ENCODE data around the gene AGFG1. TPM values are rescaled to one million over a fixed set of nuclear protein-coding genes. Genes with fewer than 3 reads are reported as not detected.

Gene AGFG1, protein sequence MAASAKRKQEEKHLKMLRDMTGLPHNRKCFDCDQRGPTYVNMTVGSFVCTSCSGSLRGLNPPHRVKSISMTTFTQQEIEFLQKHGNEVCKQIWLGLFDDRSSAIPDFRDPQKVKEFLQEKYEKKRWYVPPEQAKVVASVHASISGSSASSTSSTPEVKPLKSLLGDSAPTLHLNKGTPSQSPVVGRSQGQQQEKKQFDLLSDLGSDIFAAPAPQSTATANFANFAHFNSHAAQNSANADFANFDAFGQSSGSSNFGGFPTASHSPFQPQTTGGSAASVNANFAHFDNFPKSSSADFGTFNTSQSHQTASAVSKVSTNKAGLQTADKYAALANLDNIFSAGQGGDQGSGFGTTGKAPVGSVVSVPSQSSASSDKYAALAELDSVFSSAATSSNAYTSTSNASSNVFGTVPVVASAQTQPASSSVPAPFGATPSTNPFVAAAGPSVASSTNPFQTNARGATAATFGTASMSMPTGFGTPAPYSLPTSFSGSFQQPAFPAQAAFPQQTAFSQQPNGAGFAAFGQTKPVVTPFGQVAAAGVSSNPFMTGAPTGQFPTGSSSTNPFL
- total RNA-seq, result 74.0 and 76.4 TPM in 2 replicates

DNA sequence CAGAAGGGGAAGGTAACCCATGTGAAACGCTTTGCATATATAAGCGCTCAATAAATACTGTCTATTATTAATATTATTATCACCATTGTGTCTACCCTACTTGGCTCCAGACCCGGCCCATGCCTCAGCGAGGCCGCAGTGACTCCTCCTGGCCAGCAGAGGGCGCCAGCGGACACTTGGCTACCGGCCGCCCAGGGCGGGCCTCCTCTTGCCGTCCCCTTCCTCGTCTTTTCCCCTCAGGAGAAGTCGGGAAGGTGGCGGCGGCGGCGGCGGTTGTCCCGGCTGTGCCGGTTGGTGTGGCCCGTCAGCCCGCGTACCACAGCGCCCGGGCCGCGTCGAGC, at the start of gene AGFG1:
Gene AGFG1 (plus strand): TSS at position 233 of the 341 bp plus-strand sequence. CDS start 266 bp downstream, outside the sequence.
- intact Hi-C loops (cut with micrococcal nuclease), result loop anchor here (1.0 to 5.0 kb wide), 8 partner anchors 61 to 1050 kb away; partner anchors contain the start of genes MFF and RHBDD1

DNA sequence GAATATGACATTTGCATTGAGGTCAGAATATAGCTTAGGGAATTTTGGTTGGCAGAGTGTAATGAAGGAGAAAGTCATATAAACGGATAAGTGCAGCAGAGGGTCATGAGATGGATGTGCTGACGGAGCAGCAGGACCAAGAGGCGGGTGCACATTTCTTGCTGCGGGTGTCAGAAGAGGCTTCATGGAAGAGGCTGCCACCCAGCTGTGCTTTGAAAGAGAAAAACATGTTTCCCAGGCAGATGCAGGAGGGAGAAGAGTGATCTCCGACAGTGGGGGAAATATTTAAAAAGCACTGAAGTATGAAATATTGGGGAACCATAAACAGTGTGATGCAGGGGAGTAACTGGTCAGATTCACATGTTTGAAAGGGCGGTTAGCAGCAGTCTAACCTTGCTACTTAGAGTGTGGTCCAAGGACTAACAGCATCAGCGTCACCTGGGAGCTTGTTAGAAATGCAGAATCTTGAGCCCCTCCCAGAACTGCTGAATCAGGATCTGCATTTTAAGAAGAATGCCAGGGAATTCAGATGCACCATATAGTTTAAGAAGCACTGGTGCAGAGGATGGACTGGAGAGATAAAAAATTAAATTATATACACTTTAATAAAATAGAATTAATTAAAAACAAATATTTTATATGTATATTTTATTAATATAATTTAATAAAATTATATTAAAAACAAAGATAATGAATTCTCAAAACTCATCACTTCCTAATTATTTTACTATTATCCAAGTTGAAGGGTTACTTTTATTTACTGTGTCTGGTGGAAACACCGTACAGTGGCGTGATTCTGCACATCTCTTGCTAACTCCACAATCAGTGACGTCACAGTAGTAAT, 48.1 kb upstream of the AGFG1 start:
- intact Hi-C loops (cut with micrococcal nuclease), result no loop called here

DNA sequence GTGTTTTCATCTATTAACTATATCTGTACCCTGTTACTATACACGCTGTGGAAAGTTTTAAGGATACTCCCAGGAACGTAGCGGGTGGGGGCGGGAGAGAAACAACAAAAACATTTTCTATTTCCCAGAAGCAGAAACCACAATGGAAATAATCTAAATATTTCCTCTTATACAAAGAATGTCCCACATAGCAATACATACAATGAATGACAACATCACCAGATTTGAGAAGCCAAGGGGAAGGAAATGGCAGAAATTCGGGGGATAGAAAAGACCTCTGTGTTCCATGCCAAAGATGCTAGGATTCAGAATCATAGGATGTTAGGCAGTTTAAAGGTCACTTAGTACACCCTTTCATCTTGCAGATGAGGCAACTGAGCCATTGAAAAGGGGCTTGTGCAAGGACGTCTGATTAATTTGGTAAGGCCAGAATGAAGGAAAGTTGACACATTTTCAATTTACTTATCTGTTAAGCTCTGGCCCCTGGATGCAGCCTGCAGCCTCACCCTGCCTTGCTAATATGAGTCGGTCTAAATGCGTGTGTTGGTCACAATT, 43.1 kb upstream of the AGFG1 start:
- intact Hi-C loops (cut with micrococcal nuclease), result no loop called here

DNA sequence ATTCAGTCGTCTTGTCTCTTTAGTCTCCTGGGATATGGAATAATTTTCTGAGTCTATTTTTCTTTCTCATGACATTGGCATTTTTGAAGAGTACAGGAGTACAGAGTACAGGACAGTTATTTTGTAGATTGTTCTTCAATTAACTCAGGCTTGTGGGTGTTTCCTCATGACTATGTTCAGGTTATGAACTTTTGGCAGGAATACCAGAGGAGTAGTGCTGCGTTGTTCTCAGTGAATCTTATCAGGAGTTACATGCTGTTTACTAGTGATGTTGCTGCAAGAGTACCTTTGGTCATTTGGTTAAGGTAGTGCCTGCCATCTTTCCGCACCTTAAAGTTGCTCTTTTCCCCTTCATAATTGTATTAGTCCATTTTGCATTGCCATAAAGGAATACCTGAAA, 41.3 kb upstream of the AGFG1 start:
- intact Hi-C loops (cut with micrococcal nuclease), result no loop called here

DNA sequence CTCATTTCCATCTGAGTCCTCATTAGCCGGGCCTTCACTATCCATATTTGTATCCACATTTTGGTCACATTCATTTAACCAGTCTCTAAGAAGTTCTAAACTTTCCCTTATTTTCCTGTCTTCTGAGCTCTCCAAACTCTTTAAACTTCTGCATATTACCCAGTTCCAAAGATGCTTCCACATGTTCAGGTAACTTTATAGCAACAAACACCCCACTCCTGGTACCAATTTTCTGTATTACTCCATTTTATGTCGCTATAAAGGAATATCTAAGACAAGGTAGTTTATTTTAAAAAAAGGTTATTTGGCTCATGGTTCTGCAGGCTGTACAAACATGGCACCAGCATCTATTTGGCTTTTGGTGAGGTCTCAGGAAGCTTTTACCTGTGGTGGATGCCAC, 38.8 kb upstream of the AGFG1 start:
- intact Hi-C loops (cut with micrococcal nuclease), result no loop called here

DNA sequence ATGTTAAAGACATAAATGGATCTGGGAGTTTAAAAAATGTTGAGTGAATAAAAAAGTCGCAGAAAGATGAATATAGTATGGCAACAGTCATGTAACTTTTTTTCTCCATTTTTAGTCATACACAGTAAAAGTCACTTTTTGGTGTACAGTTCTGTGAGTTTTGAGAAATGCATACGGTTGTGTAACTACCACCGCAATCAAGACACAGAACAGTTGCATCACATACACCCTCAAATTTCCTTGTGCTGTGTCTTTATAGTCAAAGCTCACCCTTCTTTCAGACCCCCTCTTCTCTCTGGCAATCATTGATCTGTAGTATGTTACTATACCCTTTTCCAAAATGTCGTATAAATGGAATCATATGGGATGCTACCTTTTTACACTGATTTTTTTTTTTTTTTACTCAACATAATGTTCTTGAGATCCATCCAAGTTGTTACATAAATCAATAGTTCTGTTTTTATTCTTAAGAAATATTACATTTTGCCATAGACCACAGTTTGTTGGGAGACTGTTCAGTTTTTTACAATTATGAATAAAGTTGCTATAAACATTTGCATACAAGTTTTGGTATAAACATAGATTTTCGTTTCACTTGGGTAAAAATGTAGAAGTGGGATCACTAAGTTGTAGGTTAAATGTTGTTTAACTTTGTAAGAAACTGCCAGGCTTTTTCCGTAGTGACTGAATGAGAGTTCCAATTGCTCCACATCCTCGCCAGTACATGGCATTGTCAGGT, 35.4 kb upstream of the AGFG1 start:
- intact Hi-C loops (cut with micrococcal nuclease), result no loop called here

DNA sequence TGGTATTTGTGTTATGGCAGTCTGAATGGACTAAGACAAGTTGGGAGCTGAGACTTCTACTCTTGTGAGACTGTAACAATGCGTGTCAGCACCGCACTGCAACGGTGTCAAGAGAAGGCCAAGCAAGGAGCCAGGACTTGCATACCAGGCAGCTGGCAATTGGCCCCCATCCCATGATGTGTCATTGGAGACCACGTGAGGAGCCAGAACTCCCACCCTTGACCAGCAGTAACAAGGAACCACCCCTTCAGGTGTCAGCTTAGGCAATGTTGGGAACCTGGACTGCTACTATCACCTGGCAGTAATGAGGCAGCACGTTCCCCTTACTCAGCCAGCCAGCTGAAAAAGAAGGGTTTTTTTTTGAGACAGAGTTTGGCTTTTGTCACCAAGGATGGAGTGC, 32.7 kb upstream of the AGFG1 start:
- intact Hi-C loops (cut with micrococcal nuclease), result no loop called here

DNA sequence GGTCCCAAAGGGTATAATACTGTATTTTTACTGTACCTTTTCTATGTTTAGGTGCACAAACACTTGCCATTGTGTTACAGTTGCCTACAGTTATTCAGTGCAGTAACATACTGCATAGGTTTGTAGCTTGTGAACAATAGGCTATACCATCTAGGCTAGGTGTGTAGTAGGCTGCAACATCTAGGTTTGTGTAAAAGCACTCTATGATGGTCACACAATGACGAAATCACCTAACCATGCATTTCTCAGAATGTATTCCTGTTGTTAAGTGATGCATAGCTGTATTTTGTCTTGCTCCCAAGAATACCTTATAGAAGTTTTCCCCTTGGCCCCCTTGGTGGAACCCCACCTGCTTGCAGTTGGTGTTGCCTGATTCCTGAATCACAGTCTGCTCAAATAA, 29.3 kb upstream of the AGFG1 start:
- intact Hi-C loops (cut with micrococcal nuclease), result no loop called here

DNA sequence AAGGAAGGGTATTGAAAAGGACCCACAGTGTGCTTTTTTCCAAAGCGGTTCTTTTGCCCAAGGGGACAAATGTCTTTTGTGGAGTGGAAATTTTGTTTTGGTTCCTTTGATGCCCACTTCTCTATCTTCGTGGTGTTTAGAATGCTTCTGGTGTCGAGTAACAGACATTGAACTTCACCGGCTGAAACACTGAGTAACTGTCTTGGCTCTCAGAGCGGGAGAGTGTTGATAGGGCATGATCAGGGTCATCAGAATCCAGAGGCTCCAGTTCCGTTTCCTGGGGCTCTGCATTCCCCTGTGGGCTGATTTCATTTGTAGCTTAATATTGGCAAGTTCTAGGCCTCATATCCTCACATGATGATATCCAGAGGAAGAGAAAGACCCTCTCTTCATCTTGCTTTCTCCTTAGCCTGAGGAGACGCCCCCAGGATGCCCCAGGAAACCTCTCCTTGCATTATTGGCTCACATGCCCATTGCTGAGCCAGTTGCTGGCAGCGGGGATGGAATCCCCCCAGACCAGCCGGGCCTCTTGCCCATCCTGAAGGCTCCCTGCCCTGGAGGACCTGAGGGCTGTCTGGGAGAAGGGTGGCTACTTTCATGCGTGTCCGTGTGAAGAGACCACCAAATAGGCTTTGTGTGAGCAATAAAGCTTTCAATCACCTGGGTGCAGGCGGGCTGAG, 27.9 kb upstream of the AGFG1 start:
- intact Hi-C loops (cut with micrococcal nuclease), result no loop called here

DNA sequence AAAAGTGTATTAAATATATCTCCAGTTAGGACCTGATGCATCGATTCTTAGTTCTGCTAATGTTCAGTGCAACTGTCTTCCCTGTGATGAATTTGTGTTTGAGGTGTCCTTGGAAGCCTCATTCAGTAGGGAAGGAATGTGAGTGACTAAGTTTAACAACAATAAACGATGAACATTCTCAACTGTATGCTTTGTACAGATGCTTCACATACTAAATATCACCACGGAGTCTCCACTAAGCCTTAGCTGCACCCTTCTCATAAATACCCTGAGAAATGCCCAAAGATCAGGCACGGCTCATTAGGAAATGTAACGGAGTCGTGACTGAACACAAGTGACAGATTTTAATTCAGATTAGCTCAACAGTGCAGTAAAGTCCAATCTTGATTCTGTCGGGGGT, 24.4 kb upstream of the AGFG1 start:
- intact Hi-C loops (cut with micrococcal nuclease), result no loop called here

DNA sequence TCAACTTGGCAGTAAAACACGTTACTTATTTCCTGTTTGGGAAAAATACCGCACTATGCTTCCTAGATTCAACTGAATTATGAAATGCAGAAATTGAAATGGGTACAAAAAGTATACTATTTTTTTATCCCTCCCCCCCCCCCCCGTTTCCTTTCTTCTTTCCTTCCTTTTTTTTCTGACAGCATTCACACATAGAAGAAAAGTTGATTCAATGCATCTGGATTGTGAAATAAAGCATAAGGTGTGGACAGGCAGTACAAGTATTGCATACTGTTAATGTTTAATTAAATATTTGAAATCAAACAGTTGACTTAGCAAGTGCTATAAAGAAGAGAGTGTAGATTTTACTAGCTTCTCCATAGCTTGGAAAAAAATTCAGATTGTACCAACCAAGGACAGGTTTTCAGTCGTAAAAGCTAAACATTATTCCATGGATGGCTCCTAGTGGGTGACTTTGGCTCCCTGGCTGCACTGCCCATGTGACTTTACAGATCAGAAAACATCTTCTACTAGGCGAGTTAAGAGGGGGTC, 21.6 kb upstream of the AGFG1 start:
- intact Hi-C loops (cut with micrococcal nuclease), result no loop called here

DNA sequence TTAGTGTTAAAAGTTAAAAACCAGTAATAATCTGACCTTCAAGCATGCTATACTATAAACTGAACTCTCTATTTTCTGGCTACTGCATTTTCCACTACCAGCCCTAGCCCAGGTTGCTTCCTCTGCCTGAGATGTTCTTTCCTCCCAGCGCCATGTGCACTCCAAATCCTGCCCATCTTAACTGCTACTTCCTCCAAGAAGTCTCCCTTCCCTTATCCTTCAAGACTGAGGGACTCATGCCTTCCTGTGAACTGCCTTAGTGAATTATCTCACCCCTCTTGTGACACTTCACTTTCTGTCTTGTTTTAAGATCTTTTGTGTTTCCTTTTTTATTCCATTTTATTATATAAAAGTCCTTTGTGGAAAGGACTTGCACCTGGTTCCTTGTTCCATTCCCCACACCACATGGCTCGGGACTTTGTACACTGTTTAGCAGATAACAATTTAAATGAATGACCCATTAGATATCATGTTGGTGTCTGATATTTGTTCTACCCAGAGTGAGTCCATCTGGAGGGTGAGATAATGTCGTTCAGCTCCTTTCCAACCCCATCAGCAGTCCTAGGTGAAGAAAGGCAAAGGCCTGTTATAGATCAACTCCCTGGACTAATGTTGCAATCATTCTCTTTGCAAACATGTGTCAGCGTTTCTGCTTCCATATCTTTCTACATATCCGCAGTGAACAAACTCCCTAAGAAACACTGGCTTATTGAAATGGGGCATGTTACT, 20.9 kb upstream of the AGFG1 start:
- intact Hi-C loops (cut with micrococcal nuclease), result no loop called here

DNA sequence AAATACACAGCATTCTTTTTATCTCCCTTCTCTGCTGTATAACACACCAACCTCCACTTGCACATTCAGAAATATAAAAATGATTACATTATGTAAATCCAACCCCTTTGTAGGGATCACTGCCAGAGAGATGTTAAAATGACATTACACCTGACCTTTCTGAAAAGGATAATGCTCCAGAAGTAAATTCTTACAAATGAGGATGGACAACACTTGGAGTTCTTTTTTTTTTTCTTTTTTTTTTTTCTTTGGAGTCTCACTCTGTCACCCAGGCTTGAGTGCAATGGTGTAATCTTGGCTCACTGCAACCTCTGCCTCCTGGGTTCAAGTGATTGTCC, 20.3 kb upstream of the AGFG1 start:
- intact Hi-C loops (cut with micrococcal nuclease), result no loop called here

DNA sequence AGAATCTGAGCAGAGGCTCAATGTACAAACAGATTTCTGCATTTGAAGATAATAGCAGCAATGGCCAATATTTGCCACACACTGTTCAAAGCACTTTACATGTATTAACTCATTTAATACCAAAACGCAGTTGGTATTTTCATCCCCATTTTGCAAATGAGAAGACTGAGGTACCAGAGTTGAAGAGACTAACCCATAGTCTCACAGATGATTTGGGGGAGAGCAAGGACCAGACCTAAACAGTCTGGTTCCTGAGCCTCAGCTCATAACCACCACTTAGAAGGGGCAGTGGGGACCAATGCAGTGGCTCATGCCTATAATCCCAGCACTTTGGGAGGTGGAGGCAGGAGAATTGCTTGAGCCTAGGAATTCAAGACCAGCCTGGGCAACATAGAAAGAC, 18.1 kb upstream of the AGFG1 start:
- intact Hi-C loops (cut with micrococcal nuclease), result no loop called here

DNA sequence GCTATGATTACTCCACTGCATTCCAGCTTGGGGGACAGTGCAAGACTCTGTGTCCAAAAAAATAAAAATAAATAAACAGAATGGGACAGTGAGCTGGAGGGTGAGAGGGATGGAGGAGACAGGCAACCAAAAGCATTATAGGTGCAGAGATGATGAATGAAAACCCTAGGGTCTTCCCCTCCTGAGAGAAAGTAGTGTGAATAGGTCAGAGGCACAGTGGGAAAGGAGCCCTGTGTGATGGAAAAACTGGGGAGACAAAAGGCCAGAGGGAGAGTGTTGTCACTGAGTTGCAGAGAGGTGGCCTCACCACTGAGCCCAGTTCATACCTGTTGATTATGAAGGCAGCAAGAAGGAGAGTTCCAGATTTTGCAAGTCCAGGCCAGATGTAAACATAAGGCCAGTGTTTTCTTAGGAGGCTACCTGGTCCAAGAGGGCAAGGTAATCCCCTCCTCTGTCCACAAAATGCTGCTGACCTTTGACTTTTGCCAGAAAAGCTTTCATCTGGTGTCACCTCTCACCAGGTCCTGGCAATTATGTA, 17.6 kb upstream of the AGFG1 start:
- intact Hi-C loops (cut with micrococcal nuclease), result no loop called here

DNA sequence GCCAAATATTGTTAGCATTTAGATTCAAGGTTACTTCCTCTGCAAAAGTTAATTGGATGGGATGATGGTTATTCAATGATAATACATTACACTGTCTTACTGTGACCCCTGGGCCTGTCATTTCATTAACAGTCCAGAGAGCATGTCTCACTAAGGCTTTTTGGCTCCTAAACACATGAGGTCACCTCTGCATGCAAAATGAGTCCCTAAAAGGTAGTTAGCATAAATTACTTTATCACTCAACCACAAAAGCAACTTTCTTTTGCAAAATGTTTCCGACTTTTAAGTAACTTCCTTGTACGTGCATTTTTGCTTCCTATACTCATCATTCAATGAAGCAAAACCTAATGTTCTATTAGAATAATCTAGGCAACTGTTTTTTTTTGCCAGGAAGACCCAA, 16.8 kb upstream of the AGFG1 start:
- intact Hi-C loops (cut with micrococcal nuclease), result no loop called here

DNA sequence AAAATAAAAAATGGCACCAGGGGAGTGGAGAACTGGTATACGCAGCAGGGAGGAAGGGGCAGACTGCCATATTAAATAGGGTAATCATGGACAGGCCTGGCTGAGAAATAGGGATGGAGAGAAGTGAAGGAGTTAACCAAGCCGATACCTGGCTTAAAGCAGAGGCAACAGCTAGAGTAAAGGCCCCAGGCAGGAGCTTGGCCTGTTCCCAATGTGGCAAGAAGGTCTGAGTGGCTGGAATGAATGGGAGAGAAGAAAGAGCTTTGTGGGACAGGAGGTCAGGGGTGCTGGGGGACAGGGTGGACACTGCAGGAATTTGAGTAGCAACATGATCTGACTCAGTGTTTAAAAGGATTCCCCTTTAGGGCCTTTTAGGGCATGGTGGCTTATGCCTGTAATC, 15.9 kb upstream of the AGFG1 start:
- intact Hi-C loops (cut with micrococcal nuclease), result no loop called here

DNA sequence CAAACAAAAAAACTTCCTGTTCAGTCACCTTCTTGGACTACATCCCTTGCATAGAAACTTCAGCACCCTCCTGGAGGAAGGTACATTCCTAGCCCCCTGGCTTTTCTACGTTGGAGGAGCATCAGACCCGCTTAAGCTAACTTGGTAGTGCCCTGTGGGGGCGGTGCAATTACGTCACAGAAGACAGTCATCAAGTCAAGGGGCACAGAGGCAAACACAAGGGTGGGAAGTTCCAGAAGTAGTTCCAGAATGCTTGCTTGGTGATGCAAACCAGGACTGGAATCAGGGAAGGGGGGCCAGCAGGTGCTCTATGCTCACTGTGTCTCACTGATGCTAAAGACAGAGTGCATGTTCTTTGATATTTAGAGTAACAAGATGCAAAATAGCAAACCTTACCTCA, 15.2 kb upstream of the AGFG1 start:
- intact Hi-C loops (cut with micrococcal nuclease), result no loop called here

DNA sequence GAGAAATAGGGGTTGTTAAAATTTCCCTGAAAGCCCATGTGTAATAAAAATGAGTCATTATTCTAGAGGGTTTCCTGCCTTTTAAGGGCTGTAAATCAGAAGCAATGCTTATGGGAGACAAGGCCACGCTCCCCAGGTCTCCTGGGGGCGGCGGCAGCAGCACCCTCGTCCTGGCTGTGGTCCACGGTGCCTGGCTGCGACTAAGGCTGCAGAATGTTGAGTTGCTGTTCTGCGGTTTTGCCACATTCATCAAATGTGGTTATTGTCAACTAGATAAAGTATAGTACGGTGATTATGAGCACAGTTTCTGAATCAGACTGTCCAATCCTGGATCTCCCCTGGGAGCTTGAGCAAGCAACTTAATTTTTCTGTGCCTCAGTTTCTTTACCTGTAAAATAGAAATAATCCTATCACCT, 11.9 kb upstream of the AGFG1 start:
- intact Hi-C loops (cut with micrococcal nuclease), result loop anchor here (5.0 kb wide), 1 partner anchor 668 kb away; no protein-coding TSS in a partner anchor
